Measurements from ENCODE around the gene DNAH17.

The DNAH17 gene

GRCh38 chr17:78602246-78602645 lies 25.1 kb upstream of the DNAH17 start:
- no peak for DNase-seq (ENCODE audit: low read depth, low spot score)

GRCh38 chr17:78601577-78602190 lies 24.5 kb upstream of the DNAH17 start:
- DNase-seq (ENCODE audit: low read depth, low spot score): no peak

GRCh38 chr17:78600181-78600721 lies 23.1 kb upstream of the DNAH17 start:
- DNase-seq (ENCODE audit: low read depth, low spot score): no peak

GRCh38 chr17:78599419-78599818 lies 22.2 kb upstream of the DNAH17 start:
- no peak for DNase-seq (ENCODE audit: low read depth, low spot score)

- no peak for DNase-seq (ENCODE audit: low read depth, low spot score)
Measured at GRCh38 chr17:78598013-78598471, 20.8 kb upstream of the DNAH17 start.

DNA sequence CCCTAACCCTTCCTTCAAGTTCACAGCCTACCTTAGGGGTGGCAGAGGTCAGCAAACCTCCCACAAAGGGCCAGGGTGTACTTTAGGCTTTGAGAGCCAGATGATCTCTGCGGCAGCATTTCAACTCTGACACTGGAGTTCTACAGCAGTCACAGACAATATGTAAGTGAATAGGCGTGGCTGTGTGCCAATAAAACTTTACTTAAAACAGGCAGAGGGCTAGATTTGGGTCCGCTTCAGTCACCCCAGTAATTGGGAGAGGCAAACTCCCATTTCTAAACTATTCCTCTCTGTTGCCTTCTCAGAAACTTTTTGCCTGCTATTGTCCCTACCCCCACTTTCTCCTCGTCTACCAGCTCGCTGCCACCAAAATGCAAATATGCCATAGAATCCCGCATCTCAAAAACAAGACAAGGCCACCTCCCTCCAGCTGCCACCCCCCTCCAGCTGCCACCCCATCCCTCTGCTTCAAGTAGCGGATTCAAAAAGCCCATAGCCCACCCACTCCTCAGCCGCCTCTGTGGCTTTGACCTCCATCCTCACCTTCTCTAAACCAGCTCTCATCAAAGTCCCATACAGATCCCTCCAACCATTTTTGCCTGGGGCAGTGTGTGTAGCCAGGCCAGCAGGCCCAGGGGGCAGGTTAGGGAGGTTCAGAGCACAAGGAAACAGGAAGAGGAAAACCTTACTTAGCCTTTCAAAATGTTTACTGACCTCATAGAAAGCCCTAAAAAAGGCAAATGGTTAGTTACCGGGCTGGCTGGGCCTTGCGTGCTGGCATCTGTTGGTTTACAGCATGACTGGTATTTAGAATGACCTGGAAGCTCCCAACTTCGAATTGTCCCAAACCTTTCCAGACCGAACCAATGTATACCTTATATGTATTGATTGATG lies 19.9 kb upstream of the DNAH17 start:
- no peak for DNase-seq (ENCODE audit: low read depth, low spot score)

- DNase-seq (ENCODE audit: low read depth, low spot score): no peak
Measured at GRCh38 chr17:78595135-78595810, 18.1 kb upstream of the DNAH17 start.

- no peak for DNase-seq (ENCODE audit: low read depth, low spot score)
Measured at GRCh38 chr17:78592991-78593329, 15.8 kb upstream of the DNAH17 start.

DNA sequence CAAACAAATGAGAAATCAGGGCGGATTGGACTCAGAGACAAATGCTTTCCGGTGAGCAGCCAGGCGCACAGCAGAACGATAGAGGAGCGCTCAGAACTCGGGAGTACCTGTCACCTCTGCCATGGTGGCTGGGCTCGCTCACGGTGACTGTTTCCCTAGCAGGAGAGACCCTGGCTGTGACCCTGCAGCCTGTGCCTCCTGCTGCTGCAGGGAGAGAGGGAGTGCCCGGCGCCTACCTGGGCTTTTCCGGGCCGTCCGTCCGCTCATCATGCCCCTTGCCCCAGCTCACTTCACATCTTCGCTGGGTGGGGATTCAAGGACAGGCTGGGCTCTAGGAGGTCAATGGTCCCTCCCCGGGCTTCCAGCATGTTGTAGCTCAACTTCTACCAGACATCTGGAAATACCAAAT lies 14.1 kb upstream of the DNAH17 start:
- DNase-seq (ENCODE audit: low read depth, low spot score): no peak

- no peak for DNase-seq (ENCODE audit: low read depth, low spot score)
Measured at GRCh38 chr17:78589885-78590284, 12.7 kb upstream of the DNAH17 start.

DNA sequence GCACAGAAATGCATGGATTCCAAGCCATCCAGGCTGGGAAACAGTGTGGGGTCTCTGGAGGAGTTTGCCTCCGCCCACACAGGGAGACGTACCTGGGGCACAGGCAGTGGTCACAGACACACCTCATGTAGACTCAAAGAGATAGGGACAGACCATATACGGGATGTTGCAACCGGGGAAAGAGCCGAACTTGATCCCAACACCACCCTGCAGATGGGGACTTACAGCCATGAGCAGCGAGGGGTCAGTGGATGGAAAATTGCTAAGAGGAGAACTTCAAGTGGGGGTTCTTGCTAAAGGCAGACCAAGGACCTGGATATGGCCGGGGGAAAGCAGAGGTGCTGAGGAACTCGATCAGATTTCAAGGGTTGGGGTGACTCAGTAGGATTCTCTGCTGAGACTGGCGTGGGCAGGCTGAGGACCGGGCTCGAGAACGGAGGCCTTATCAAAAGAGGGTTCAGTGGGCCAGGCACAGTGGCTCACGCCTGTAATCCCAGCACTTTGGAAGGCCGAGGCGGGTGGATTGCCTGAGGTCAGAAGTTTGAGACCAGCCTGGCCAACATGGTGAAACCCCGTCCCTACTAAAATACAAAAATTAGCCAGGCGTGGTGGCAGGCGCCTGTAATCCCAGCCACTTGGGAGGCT lies 12.0 kb upstream of the DNAH17 start:
- DNase-seq (ENCODE audit: low read depth, low spot score): no peak

- DNase-seq (ENCODE audit: low read depth, low spot score): no peak
Measured at GRCh38 chr17:78588258-78589030, 11.2 kb upstream of the DNAH17 start.

DNA sequence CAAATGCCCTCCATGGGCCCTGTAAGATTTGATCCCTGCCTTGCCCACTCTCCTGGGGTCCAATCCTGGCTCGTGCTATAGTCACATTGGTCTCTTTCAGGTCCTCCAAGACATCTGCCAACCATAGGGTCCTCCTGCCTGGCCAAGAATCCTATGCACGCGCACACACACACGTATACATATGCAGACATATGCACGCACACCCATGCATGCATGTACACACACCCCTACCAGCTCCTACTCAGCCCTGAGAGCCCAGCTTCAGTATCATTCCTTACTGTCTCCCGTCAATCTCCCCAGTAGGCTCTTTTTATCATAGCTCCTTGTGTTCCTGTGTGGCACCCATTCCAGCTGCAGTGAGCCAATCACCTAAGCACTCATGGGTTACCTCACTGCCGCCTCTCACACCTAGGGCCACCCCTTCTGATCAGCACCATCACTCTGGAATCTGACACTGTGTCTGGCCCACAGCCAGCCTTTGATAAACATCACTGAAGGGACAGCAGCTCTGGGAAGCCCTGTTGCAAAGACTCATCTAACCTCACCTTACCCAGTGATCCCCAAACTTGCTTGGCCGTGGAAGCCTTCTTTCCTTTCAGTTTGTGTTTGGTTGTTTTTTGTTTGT lies 7.9 kb upstream of the DNAH17 start:
- DNase-seq (ENCODE audit: low read depth, low spot score): no peak

DNA sequence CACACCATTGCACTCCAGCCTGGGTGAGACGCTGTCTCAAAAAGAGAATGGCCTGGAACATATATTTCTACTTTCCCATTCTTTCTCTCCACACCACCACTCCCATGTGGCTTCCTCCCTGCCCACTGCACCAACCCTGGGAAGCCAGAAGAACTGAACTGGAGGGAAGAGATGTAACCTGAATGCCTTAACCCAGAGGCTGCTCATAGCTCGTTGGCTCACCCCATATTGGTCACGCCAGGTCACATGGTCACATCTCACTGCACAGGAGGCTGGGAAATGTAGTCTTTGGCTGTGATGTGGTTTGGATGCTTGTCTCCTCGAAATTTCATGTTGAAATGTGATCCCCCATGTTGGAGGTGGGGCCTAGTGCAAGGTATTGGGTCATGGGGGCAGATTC lies 5.9 kb upstream of the DNAH17 start:
- no peak for DNase-seq (ENCODE audit: low read depth, low spot score)

DNA sequence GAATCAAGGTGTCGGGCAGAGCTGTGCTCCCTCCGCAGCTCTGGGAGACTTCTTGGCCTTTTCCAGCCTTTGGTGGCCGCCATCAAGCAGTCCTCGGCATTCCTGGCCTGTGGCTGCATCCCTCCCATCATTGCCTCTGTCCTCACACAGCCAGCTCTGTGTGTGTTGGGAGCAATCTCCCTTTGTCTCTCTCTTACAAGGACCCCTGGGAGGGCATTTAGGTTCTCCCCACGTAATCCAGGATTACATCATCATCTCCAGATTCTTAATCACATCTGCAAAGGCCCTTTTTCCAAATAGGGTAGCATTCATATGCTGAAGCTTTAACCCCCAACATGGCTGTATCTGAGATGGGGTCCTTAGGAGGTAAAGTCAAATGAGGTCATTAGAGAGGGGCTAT lies 4.1 kb upstream of the DNAH17 start:
- DNase-seq (ENCODE audit: low read depth, low spot score): no peak

DNA sequence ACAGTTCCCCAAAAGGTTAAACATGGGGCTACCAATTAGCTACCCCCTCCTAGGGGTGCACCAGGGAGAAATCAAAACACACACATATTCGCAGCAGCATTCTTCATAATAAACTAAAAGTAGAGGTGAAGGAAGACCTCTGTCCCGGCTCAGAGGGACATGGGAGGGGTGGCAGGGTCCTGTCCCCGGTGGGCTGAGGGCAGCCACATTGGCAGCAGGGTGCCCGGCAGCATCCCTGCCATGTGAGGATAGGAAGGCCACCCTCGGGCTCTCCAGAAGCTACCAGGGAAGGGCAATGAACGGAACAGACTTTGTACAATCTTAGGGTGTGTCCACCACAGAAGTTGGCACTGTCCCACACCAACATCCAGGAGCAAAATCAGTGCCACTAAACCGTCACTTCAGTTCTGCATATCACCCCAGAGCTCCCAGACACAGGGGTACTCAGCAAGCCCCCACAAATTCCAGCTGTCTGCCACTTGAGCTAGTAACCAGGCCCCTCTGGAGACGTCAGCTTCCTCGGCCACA lies 3.1 kb upstream of the DNAH17 start:
- DNase-seq (ENCODE audit: low read depth, low spot score): no peak

DNA sequence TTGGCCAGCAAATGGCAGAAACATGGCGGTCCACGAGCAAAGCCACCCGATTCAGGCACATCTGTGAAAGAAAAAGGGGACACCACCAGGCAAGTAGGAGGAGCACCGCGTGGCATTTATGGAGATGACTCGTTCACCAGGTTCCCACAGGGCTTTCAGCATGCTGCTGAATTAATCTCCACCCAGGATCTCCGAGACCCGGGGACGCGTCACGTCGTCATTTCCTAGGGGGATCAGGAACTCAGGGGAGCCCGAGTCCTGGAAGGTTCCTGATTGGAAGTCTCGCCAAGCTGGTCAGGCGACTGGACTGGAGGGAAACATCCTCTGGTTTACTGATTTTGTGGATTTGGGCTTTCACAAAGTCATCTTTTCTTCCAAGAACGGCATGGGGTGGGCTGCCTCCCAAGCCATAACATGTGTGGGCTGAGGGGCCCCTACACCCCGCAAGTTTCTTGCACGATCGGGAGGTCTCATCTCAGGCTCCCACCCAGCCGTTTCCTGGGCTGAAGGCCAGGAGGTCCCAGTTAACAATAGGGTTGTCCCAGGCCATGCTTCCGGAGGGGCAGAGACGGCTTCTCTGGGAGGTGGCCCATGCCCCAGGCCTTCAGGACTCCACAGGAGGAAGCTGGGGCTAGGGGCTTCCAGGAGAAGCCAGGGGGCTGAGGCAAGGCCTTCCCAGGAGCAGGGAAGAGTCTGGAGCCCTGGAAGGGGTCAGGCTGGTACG lies 645 bp downstream of the DNAH17 start:
- no peak for DNase-seq (ENCODE audit: low read depth, low spot score)

GRCh38 chr17:78575899-78576298 lies 1.3 kb downstream of the DNAH17 start:
- no peak for DNase-seq (ENCODE audit: low read depth, low spot score)

GRCh38 chr17:78575340-78575739 lies 1.9 kb downstream of the DNAH17 start:
- DNase-seq (ENCODE audit: low read depth, low spot score): no peak

- no peak for DNase-seq (ENCODE audit: low read depth, low spot score)
Measured at GRCh38 chr17:78573955-78574354, 3.2 kb downstream of the DNAH17 start.
